HepG2 (cell line): ENCODE measurements around the gene NOL4L. TPM values are rescaled to one million over a fixed set of nuclear protein-coding genes. Genes with fewer than 3 reads are reported as not detected.

Source experiments
- ATF7-NPFF ChIP-seq: sonication (generic); formaldehyde crosslinking; IDR thresholded peaks from 2 replicates; pipeline ENCODE4 v1.8.1; 2023; ENCODE audit warnings: mild to moderate bottlenecking, low read depth, missing genetic modification reagents, moderate library complexity
- CHD4 ChIP-seq: fragments of 200-600 bp; sonication (generic); IDR thresholded peaks from 2 replicates; pipeline ENCODE4 v1.7.0; 2017; ENCODE audit warnings: mild to moderate bottlenecking, low read length, borderline replicate concordance
- EED ChIP-seq: sonication (generic); formaldehyde crosslinking; IDR thresholded peaks from 2 replicates; pipeline ENCODE4 v1.5.0; 2020; ENCODE audit warnings: mild to moderate bottlenecking, missing genetic modification reagents
- EP300 ChIP-seq, 3 experiments: sonication (generic) in 1 of 3; formaldehyde crosslinking in 1 of 3; IDR thresholded peaks; 2 replicates each; pipeline versions ENCODE4 v1.5.1 to v1.6.1; 2011 to 2020; ENCODE audit warnings: low read depth in 2 of 3, low read length in 2 of 3, borderline replicate concordance in 1 of 3, improper control_type of control experiment in 1 of 3, mild to moderate bottlenecking in 1 of 3, missing genetic modification reagents in 1 of 3, moderate library complexity in 1 of 3
- ETV5 ChIP-seq: IDR thresholded peaks from 2 replicates; pipeline ENCODE4 v1.6.1; 2018; ENCODE audit warnings: missing biosample characterization, missing genetic modification reagents, inconsistent platforms, borderline replicate concordance
- HMG20A ChIP-seq: IDR thresholded peaks from 2 replicates; pipeline ENCODE4 v1.6.1; 2016; ENCODE audit warnings: borderline replicate concordance
- HNRNPH1 ChIP-seq: fragments of 200-400 bp; formaldehyde crosslinking; optimal IDR thresholded peaks from 2 replicates; pipeline ENCODE3; 2017; ENCODE audit warnings: mild to moderate bottlenecking, low read depth, low read length
- JUNB ChIP-seq: sonication (generic); formaldehyde crosslinking; IDR thresholded peaks from 2 replicates; pipeline ENCODE4 v1.8.0; 2022; ENCODE audit warnings: missing genetic modification reagents, mild to moderate bottlenecking, borderline replicate concordance
- PAWR ChIP-seq: sonication (generic); formaldehyde crosslinking; IDR thresholded peaks from 2 replicates; pipeline ENCODE4 v1.4.0; 2020; ENCODE audit warnings: missing genetic modification reagents, mild to moderate bottlenecking, borderline replicate concordance
- RARG ChIP-seq: sonication (generic); formaldehyde crosslinking; IDR thresholded peaks from 2 replicates; pipeline ENCODE4 v1.4.0; 2020; ENCODE audit warnings: low read depth, mild to moderate bottlenecking, missing genetic modification reagents
- REXO4 ChIP-seq: sonication (generic); formaldehyde crosslinking; IDR thresholded peaks from 2 replicates; pipeline ENCODE4 v1.8.0; 2022; ENCODE audit warnings: missing genetic modification reagents, mild to moderate bottlenecking, borderline replicate concordance
- SNAPC2 ChIP-seq: sonication (generic); formaldehyde crosslinking; IDR thresholded peaks from 2 replicates; pipeline ENCODE4 v1.8.1; 2022; ENCODE audit warnings: mild to moderate bottlenecking, missing genetic modification reagents
- TRIM24 ChIP-seq: sonication (generic); formaldehyde crosslinking; IDR thresholded peaks from 2 replicates; pipeline ENCODE4 v1.8.0; 2022; ENCODE audit warnings: mild to moderate bottlenecking, missing genetic modification reagents
- ZFX ChIP-seq: sonication (generic); formaldehyde crosslinking; IDR thresholded peaks from 2 replicates; pipeline ENCODE4 v1.4.0; 2020; ENCODE audit warnings: mild to moderate bottlenecking, low read depth, missing genetic modification reagents, moderate library complexity
- ZNF20 ChIP-seq: sonication (generic); formaldehyde crosslinking; IDR thresholded peaks from 2 replicates; pipeline ENCODE4 v1.4.0; 2020; ENCODE audit warnings: mild to moderate bottlenecking, moderate library complexity, missing genetic modification reagents
- ZNF510 ChIP-seq: sonication (generic); formaldehyde crosslinking; IDR thresholded peaks from 2 replicates; pipeline ENCODE4 v1.4.0; 2020; ENCODE audit warnings: low read depth, mild to moderate bottlenecking, missing genetic modification reagents
- ZNF552 ChIP-seq: sonication (generic); formaldehyde crosslinking; IDR thresholded peaks from 2 replicates; pipeline ENCODE4 v1.9.0; 2022; ENCODE audit warnings: missing genetic modification reagents, mild to moderate bottlenecking, borderline replicate concordance
- ZNF572 ChIP-seq: sonication (generic); formaldehyde crosslinking; IDR thresholded peaks from 2 replicates; pipeline ENCODE4 v1.5.1; 2020; ENCODE audit warnings: mild to moderate bottlenecking, missing genetic modification reagents
- ZNF720 ChIP-seq: sonication (generic); formaldehyde crosslinking; IDR thresholded peaks from 2 replicates; pipeline ENCODE4 v1.4.0; 2020; ENCODE audit warnings: missing genetic modification reagents
- ZNF747 ChIP-seq: sonication (generic); formaldehyde crosslinking; IDR thresholded peaks from 2 replicates; pipeline ENCODE4 v1.8.1; 2023; ENCODE audit warnings: missing genetic modification reagents, mild to moderate bottlenecking, borderline replicate concordance
- ZNF75D ChIP-seq: sonication (generic); formaldehyde crosslinking; IDR thresholded peaks from 2 replicates; pipeline ENCODE4 v1.8.1; 2023; ENCODE audit warnings: missing genetic modification reagents, mild to moderate bottlenecking, borderline replicate concordance
- ZNF776 ChIP-seq: sonication (generic); formaldehyde crosslinking; IDR thresholded peaks from 2 replicates; pipeline ENCODE4 v1.4.0; 2020; ENCODE audit warnings: mild to moderate bottlenecking, missing genetic modification reagents
- polyA plus RNA-seq, 8 experiments: library from polyadenylated mRNA; depleted of rRNA in 3 of 8; stranded (reverse) in 7 of 8; unstranded in 1 of 8; fragments of >200 nt; fragmentation: Illumina TruSeq in 4 of 8; extraction: Trizol in 4 of 8; gene quantifications; 2 replicates each; pipeline versions ENCODE4 v1.2.1 to v1.2.3, GENCODE V29; 2011 to 2016; ENCODE audit warnings: low read depth in 4 of 8, missing spikeins in 1 of 8, mixed read lengths in 1 of 8; ENCODE audit not compliant: insufficient read depth in 1 of 8
- total RNA-seq, 5 experiments: library from RNA; depleted of rRNA; stranded (reverse); fragments of >200 nt; fragmentation: Illumina TruSeq; extraction: Trizol; gene quantifications; 2 replicates each; pipeline ENCODE4 v1.2.3, GENCODE V29; 2016; ENCODE audit warnings: low read depth in 1 of 5
- TF ChIP-seq, protein P1 (sequence below): IDR thresholded peaks from 2 replicates; pipeline ENCODE4 v1.6.1; 2016; ENCODE audit warnings: control low read depth
- TF ChIP-seq, protein P2 (sequence below): sonication (generic); formaldehyde crosslinking; IDR thresholded peaks from 2 replicates; pipeline ENCODE4 v1.4.0; 2020; ENCODE audit warnings: missing genetic modification reagents
- TF ChIP-seq, protein P3 (sequence below): sonication (generic); formaldehyde crosslinking; IDR thresholded peaks from 2 replicates; pipeline ENCODE4 v1.4.0; 2020; ENCODE audit warnings: missing genetic modification reagents
- TF ChIP-seq, protein P4 (sequence below): sonication (generic); formaldehyde crosslinking; IDR thresholded peaks from 2 replicates; pipeline ENCODE4 v1.5.1; 2020; ENCODE audit warnings: missing genetic modification reagents, mild to moderate bottlenecking, borderline replicate concordance

NOL4L gene
- total and polyA plus RNA-seq, 2 of the 13 experiments (the other 11 are each of a cell fraction or from before 2014, with no cell fraction given): 16.6 to 35.4 TPM

DNA sequence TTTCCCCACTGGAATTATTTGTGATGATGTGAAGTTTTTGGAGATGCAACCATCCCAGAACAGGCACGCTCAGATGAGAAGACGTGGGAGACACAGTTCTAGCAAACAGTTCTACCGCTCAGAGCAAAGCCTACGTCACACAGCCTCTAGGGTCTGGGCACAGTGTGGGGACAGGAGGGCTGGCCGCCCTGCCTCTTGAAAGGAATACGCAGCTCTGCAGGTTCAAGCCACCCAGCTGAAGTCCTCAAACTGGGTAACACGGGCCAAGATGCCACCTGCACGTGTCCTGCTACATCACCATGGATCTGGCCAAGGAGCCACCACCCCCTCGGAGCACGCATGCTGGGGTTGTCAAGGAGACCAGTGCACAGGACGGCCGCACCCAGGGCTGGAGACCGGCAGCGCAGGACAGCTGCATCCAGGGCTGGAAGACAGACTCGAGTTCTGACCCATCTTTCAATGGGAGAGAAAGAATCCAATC lies 75.0 kb downstream of the NOL4L start (continued):
- no peak for TF ChIP-seq ZNF75D (CRISPR knock-in tag)
- TF ChIP-seq, protein P1, sequence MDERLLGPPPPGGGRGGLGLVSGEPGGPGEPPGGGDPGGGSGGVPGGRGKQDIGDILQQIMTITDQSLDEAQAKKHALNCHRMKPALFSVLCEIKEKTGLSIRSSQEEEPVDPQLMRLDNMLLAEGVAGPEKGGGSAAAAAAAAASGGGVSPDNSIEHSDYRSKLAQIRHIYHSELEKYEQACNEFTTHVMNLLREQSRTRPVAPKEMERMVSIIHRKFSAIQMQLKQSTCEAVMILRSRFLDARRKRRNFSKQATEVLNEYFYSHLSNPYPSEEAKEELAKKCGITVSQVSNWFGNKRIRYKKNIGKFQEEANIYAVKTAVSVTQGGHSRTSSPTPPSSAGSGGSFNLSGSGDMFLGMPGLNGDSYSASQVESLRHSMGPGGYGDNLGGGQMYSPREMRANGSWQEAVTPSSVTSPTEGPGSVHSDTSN (CRISPR knock-in tag): 0 out of 2 replicates have a peak, but pooled peaks have one; percentile 12
- no peak for TF ChIP-seq JUNB
- TF ChIP-seq ZNF510 (CRISPR knock-in tag): no peak
- TF ChIP-seq, protein P2, sequence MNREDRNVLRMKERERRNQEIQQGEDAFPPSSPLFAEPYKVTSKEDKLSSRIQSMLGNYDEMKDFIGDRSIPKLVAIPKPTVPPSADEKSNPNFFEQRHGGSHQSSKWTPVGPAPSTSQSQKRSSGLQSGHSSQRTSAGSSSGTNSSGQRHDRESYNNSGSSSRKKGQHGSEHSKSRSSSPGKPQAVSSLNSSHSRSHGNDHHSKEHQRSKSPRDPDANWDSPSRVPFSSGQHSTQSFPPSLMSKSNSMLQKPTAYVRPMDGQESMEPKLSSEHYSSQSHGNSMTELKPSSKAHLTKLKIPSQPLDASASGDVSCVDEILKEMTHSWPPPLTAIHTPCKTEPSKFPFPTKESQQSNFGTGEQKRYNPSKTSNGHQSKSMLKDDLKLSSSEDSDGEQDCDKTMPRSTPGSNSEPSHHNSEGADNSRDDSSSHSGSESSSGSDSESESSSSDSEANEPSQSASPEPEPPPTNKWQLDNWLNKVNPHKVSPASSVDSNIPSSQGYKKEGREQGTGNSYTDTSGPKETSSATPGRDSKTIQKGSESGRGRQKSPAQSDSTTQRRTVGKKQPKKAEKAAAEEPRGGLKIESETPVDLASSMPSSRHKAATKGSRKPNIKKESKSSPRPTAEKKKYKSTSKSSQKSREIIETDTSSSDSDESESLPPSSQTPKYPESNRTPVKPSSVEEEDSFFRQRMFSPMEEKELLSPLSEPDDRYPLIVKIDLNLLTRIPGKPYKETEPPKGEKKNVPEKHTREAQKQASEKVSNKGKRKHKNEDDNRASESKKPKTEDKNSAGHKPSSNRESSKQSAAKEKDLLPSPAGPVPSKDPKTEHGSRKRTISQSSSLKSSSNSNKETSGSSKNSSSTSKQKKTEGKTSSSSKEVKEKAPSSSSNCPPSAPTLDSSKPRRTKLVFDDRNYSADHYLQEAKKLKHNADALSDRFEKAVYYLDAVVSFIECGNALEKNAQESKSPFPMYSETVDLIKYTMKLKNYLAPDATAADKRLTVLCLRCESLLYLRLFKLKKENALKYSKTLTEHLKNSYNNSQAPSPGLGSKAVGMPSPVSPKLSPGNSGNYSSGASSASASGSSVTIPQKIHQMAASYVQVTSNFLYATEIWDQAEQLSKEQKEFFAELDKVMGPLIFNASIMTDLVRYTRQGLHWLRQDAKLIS (CRISPR knock-in tag): no peak
- no peak for TF ChIP-seq ZNF720
- no peak for TF ChIP-seq ATF7-NPFF (CRISPR knock-in tag)
- no peak for TF ChIP-seq CHD4
- TF ChIP-seq ZNF776: no peak
- no peak for TF ChIP-seq ZNF552 (CRISPR knock-in tag)
- no peak for TF ChIP-seq ZFX (CRISPR knock-in tag)
- no peak for TF ChIP-seq PAWR
- no peak for TF ChIP-seq HNRNPH1
- TF ChIP-seq ZNF747: no peak
- no peak for TF ChIP-seq REXO4 (CRISPR knock-in tag)
- TF ChIP-seq TRIM24 (CRISPR knock-in tag): peak; percentile 74; the same call in 1 of the 2 replicates
- no peak for TF ChIP-seq ZNF572 (CRISPR knock-in tag)
- TF ChIP-seq ZNF20: no peak
- no peak for TF ChIP-seq SNAPC2 (CRISPR knock-in tag)
- TF ChIP-seq HMG20A (CRISPR knock-in tag): no peak
- no peak for TF ChIP-seq EED
- TF ChIP-seq, protein P3, sequence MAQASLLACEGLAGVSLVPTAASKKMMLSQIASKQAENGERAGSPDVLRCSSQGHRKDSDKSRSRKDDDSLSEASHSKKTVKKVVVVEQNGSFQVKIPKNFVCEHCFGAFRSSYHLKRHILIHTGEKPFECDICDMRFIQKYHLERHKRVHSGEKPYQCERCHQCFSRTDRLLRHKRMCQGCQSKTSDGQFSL (CRISPR knock-in tag): no peak
- no peak for TF ChIP-seq EP300 (IDR thresholded peaks at IDR 0.05; ENCODE audit: low read depth in 2 of 2, low read length in 2 of 2)
- no peak for TF ChIP-seq EP300 (CRISPR knock-in tag; IDR thresholded peaks at IDR 0.05; ENCODE audit: borderline replicate concordance)
- TF ChIP-seq ETV5 (CRISPR knock-in tag): no peak
- TF ChIP-seq RARG: no peak
- TF ChIP-seq, protein P4, sequence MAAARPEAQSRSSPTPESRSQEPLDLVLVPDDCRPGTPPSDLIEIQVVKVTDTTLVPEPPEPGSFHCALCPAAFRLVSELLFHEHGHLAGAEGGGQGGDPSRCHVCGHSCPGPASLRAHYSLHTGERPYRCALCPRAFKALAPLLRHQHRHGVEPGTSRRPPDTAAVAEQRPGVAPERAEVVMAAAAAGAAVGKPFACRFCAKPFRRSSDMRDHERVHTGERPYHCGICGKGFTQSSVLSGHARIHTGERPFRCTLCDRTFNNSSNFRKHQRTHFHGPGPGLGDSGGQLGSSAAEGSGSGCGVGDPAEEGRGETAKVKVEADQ: no peak
